ENCODE data around the gene GLCCI1.

The GLCCI1 gene

DNA sequence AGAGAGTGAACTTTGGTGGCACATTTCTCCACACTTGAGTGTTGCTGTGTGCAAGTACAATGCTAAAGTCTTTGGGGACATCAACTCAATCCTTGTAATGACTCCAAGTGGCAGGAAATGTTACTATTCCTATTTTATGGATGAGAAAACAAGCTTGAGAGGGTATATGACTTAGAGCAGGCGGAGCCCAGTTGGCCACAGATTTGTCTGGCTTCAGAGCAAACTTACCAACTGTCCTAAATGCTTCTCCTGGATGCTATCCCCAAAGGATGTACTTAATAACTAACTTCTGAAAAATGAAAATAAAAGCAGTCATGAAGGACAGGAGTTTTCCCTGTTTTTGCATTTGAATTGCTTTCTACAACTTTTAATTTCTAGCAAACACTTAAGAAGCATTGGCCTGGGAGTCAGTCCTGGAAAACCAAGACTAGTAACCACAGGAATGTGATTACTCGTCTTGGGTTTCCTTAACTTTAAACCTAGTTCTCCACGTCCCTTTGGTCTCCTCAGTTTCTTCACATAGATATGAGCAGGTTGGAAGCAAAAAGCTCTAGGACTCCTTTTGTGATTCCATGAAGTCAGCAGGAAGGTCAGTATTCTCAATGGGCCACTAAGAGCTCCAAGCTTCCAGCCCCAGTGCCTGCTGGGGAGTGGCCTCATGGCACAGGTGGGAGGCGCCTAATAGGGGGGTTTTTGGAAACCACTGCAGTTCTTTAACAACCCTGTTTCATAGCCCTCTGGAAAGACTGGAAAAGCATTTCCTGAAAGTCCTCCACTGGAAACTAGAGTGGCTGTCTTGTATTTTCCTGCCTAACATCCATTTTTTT lies 140.8 kb downstream of the GLCCI1 start:
- DNase-seq = no peak

DNA sequence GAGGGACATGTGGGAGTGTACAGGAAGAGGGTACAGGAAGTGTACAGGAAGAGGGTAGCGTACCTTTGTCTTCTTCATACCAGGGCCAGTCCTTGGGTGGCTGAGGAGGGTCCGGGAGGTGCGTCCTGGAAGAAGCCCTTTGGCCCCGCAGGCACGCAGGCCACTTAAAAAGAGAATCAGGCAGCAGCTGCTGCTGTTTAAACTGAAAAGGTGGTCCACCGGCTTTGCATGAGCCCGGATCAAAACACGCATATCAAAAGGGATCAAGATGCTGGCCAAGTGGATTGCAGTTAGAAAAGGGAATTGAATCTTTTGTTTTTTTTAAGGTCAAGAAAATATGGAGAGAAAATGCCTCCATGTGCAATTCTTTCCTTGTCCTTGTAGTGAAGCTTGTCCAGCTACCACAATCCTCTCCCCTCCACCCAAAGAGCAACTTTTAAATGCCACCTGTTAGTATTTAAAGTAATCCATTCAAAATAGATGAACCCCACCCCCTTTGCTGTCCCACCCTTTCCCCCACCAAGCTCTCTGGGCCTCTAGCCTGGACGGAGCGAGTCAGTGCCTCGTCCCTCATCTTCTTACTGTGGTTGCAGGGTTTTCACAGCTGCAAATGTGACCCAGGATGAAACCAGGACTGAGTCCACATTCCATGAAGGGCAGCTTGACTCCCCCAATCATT lies 142.8 kb downstream of the GLCCI1 start:
- no peak for DNase-seq

DNA sequence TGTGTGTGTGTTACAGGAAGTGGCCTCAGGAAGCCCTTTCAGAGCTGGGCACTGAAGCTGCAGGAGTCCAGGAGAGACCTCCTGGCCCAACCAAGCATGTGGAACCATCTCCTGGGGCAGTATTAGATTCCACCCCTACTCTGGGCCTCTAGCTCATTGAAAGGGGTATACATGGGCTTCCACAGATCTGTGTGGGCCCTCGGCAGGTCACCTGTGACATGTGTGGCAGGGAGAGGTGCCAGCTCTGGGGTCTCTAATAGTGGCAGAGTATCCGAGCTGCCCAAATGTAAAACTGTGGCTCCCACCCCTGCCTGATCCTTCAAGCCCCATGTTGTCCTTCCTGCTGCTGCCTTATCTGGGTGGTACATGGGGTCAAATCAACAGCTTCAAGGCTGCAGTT lies 144.1 kb downstream of the GLCCI1 start:
- DNase-seq = no peak

DNA sequence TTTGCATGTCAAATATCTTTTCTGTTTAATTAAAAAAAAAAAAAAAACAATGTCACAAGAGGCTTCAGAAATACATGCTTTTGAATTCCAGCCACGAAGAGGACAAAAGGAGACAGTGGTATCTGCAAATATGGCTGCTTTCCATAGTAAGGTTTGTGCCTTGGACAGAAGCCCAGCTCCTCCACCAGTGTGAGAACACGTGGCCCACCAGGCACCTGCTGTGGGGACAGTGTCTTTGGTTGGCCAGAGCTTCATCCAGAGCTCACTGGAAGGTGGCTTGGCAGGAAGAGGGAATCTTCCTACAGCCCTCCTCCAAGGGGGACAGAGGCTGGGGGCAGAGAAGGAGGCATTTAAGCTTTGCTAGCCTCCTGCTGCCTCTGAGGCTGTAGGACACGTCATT lies 144.6 kb downstream of the GLCCI1 start:
- no peak for DNase-seq

DNA sequence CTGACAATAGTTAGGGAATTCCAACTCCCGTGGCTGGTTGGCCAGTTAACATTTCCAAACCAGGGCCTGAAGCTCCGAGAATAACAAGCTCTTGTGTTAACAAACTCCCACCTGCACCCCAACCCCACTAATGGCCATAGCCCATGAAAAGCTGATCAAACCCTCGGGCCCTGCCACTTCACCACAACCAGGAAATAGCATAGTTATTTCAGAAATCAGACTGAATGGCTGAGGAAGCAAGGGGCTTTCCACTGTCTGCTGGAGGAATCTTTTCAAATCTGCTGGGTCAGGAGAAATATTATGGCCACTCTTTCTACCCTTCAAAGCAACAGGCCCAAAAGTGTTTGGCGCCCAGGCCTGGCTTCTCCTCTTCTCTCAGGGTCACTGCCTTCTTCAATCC lies 145.6 kb downstream of the GLCCI1 start:
- DNase-seq = no peak

DNA sequence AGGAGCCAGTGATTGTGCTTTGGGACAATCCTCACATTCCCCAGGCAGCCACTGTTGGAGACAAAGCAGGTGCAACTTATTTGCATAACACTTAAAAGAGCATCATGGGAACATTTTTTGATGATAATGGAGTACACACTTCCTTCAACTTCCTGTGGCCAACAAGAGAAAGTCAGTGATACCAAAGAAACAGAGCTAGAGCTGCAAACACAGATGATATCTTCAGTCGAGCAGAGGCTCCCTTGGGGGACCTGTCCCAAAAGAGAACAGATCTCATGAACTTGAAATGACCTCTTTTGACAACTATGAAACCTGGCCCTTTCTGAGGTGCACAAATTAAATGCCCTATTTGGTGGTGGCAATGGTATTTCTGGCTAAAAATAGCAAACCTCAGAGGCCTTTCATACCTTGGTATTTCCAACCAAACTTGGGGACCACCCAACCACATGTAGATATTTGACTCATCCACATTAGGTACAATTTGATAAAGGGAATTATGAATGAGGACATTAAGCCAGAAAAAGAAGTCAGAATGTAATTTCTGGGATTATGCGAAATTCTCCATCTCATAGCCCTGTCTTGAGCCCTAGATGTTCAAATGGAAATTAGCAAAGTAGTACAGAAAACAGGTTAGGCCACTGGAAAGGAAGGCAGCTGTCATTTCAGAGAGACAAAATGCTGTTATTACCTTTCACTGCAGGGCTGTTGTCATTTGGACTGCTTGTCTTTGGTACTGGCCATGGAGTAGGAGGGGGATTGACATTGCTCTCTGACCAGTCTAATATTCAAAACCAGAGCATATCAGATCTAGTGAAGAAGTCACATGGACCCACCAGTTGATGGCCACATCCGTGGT lies 147.2 kb downstream of the GLCCI1 start:
- DNase-seq = no peak

DNA sequence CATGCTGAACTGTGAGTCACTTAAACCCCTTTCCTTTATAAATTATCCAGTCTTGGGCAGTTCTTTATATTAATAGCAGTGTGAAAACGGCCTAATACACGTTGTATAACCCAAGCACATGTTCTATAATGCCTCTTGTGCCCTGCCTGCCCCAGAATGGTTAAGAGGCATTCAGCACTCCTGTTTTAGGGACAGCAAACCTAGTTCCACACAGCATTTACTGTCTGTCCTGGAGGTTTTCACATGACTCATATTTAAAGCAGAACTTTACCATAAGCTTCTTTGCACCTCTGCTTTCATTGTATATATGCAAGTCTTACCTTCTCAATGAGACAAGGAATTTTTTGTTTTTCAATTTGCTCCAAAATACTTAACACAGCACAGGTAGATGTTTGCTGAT lies 148.6 kb downstream of the GLCCI1 start:
- no peak for DNase-seq

DNA sequence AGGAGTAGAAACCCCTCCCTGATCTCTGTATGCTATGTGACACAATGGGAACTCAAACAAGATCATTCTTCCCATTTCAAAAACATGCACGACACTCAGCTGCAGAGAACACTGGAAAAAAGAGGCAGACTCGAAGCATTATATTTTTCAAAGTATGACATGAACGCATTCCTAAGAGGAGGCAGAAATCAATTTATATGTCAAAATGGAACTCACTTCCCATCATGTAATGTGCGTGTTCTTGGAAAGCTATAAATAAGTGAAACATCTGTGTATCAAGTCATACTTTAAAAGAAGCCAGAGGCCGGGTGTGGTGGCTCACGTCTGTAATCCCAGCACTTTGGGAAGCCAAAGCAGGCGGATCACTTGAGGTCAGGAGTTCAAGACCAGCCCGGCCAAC lies 150.7 kb downstream of the GLCCI1 start:
- no peak for DNase-seq

DNA sequence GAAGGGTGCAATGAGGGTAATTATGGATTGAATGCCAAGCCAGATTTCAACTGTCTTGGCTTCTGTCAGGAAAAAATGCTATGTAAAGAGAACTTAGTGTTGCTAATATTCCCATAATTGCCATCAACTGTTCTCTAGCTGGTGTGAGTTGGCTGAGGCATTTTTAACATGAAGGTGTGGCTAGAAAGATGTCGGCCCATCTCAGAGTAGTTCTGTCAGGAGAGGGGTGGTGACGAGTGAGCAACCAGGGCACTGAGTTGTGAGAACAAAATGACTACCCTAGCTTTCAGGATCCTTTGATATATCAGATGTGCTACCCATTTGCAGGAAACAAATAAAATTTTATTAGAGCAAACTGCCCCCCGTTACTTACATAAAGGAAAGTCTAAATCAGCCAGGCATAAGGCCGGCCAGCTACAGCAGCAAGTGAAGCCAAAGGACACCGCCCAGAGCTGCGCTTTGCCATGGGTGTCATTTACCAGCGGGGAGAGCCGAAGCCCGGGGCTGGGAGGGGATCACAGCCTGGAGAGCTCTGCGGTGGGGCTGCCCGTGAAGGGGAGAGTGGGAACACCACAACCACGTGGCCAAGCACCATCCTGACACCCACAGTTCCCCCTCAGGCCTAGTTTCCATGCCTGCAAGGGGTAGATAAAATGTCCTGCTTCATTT lies 151.9 kb downstream of the GLCCI1 start:
- DNase-seq = no peak

DNA sequence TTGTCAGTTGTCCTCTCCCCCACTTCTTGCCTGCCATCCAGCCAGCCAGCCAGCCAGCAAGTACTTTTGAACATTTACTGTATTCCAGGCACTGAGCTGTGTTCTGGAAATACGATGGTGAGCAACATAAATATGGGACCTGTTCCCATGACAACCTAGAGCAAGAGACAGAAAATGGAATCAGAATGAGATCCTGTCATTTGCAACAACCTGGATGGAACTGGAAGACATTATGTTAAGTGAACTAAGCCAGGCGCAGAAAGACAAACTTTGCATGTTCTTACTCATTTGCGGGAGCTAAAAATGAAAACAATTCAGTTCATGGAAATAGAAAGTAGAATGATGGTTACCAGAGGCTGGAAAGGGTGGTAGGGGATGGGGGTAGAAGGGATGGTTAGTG lies 152.6 kb downstream of the GLCCI1 start:
- no peak for DNase-seq

DNA sequence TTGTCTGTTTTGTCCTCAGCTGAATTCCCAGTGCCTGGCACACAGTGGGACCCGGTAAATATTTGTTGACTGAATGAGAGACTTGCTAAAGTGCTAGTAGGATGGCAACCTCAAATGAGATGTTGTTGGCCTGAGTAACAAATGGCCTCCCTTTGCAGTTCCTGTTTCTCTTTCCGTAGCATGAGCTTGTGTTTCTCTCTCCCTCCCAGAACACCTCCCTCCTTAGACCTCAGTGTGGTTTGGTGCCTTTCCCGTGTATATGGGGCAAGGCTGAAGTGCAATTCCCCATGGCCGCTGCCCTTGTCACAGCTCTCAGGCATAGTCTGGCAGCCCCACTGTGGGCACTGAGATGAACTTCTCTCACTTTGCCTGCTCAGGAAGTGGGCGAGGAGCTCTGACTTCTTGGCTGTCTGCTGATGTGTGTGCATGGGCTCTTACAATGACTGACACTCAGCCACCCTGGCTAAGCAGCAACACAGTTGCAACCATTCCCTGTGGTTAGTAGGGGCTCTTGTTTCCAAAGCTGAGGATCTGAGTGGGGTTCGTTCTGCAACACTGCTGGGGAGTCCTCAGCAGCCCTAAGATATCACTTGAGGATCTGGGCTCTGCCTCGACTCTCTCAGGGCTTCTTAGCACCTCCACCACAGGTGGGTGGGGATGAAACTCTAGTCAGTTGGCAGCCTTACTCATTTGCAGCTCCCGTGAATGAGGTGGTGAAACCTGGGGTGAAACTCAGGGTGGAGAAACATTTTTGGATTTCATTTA lies 157.3 kb downstream of the GLCCI1 start:
- DNase-seq = no peak

DNA sequence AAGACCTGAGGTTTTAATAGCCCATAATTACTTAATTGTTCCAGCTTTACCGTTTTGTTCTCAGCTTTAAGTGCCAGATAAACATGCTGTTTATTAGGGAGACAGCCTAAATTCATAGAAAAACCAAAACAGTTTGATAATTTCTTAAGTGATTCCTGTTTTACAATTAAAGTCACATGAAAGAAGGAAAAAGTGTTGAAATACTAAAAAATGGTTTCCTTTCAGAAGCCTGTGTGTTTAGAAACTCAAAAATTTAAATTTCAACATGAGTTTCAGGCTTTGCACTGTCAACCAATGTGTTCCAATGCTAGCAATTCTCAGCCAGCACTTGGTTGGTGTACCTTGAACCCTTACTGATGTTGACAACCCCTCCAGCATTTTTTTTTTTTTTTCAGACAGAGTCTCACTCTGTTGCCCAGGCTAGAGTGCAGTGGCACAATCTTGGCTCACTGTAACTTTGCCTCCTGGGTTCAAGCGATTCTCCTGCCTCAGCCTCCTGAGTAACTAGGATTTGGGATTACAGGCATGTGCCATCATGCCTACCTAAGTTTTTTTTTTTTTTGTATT lies 158.1 kb downstream of the GLCCI1 start:
- DNase-seq = no peak

DNA sequence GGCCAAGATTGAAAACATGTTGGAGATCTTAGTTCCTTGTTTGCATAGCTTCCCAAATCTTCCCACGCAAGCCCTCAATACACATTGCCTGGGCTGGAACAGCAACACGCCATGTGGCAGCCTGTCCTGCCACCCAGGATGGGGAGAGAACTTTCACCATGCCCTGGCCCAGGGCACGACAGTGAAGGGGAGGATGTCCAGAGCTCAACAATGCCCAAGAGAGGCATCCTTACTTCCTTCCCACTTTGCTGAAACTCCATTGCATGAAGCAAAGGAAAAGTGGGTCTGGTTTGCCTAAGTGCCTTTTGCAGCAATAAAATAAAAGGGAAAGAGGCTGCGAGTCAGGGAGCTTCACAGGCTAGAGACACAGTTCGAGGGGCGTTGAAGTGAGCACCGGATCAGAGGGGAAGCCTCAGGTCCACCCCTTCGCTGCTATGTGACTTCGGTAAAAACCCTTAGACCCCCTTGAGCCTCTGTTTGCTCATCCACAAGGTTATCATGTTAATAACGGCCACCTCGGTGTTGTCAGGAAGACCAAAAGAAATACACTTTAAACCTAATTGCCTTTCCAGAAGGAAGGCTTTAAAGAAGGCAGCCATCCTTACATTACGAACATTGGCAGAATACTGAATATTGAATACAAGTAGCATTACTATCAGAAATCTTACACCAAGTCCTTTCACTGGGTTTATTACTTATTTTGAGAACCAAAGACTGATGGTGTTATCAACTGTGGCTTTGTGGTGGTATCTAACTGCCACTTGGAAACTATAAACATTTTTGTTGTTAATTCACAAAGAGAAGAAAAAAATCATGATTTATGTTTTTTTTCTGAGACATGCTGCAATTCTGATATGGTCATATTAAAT lies 160.1 kb downstream of the GLCCI1 start:
- DNase-seq = no peak

DNA sequence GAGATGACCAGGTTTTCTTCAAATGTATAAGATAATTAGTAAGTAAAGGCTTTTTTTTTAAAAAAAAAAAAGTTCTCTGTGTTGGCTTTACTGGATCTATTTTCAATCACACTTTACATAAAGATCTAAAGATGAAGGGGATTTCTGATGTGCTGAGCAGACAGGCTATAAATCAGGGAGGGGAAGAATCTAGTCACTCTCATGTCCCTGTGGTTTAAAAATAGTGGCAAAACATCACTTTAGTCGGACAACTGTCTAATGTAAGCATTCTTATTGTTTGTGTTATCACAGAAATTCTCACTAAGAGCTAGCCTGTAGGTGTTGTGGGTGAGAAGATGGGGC lies 160.7 kb downstream of the GLCCI1 start:
- DNase-seq = no peak

DNA sequence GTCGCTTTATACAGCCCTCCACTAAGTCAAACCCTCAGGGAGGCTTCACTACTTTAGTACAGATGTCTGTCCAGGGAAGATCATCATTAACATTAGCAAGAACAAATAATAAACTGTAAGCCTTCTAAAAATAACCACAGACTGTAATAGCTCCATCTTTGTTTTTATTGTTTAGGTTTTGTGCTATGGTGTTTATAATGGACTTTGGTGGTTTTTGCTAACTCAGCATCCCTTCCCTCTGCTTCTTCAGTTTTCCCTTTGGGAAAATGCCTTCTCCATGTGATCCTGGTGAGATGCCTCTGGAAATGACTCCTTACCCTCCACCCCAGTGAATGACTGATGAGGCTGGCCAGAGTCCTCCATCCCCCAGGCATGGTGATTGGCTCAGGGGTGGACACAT lies 162.1 kb downstream of the GLCCI1 start:
- no peak for DNase-seq

DNA sequence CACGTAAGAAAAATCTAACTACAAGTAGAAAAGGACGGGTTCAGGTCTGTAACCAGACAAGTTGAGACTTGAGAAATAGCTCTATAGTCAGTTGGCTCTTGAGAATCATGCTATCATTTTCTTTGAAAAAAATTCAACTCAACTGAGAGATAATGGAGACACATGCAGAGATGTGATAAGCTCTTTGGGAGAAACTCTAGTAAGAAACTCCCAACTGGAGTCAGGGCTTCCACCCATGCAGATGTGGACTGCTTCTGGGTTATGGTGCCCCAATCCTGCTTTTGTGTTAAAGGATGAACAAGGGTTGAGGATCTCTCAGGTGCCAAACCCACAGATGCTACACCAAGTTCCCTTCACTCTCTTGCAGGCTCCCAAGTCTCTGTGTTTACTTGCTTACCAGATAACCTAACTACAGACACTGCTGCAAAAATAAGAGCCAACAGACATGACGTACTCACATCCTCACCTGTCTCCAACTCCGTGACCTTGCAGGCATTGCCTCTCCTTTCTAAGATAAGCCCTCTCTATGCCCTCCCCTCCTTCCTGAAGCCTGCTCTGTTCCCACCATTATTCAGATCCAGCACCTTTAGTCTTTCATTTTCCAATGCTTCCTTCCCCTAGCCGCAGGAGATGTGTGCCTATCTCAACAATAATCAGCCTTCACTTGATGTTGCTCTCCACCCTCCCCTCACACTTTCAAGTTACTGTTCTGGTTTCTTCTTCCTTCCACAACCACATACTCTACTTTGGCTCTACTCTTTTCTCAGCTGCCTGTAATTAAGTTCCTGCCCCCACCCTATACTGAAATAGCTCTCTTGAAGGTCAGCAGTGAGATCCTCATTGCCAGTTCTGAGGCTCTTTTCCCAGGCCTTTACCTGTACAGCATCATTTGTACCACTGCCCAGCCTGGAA lies 163.4 kb downstream of the GLCCI1 start:
- DNase-seq = no peak

DNA sequence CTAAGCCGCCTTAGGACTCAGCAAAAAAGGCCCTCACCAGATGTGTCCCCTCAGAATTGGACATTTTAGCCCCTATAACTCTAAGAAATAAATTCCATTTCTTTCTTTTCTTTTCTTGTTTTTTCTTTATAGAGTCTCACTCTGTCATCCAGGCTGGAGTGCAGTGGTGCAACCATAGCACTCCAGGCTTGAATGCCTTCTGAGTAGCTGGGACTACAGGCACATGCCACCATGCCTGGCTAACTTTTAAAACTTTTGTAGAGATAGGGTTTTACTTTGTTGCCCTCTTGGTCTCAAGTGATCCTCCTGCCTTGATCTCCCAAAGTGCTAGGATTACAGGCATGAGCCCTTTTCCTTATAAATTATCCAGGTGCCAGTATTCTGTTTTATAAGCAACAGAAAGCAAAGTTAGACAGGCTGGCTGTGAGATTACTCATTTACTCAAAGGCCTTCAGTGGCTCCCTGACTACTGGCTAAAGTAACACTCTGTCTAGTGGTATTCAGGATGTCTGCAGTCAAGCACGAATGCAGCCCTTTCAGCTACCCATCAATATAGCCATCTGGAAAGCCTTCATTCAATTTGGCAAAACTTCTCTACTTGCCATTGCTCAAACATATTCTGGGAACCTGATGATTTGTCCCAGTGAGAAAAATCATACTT lies 164.7 kb downstream of the GLCCI1 start:
- DNase-seq = no peak

DNA sequence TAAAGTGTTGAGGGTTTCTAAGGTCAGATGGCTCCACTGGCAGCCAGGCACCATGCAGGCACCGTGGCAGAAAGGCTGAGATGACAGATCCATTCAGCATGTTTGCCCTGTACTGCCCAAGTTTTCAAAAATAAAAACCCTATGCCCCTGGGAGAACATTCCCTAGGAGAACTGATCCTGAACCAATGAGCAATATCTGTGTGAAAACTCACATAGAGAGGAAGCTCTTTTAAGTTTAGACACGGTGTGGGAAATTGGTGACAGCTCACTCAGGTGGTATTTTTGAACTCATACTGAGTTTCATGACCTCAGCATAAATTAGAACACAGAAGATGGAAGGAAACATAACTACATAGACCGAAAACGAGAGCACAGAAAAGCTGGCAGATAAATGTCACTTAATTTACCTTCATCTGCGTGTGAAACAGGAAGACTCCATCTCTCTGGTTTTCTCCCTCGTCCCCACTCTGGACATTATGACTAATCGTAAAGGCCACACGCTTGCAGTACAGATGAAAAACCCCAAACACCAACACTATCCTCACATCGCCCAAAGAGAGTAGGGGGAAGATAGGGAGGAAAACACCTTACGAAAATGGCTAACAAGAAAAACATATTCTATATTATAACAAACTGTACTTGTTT lies 165.6 kb downstream of the GLCCI1 start:
- DNase-seq = no peak

DNA sequence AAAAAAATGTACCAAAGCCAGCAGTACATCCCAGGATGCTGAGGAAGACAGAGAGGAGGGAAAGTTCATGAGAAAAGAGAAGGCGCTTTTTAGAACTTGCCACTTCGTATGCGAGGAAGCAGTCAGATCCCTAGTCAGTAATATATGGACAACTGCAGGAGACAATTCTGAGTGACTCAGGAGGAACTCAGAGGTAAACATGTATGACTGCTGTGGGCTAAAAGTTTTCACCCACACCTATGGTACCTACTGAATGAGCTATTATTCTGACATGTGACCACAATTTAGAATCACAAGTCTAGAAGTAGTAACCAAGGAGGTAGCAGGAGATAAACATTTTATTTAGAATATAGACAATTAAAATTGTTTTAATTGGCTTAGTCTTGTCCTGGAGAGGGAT lies 166.8 kb downstream of the GLCCI1 start:
- no peak for DNase-seq
